Skeletal muscle tissue (tissue), 4 donors: ENCODE results near the gene RNH1. TPM values are rescaled to one million over a fixed set of nuclear protein-coding genes. Genes with fewer than 3 reads are reported as not detected.

Source experiments
- H3K27ac ChIP-seq: one replicate; pipeline ENCODE4 v1.7.0; 2013; ENCODE audit warnings: mild to moderate bottlenecking, low read depth, low read length, inconsistent platforms
- H3K27me3 ChIP-seq, 3 donors: one replicate each; pipeline ENCODE4 v1.7.0; 2013; ENCODE audit warnings: low read length in 3 of 3; ENCODE audit not compliant: control insufficient read depth in 3 of 3, insufficient read depth in 3 of 3
- H3K36me3 ChIP-seq, 3 donors: one replicate each; pipeline ENCODE4 v1.7.0; 2013; ENCODE audit warnings: low read length in 3 of 3; ENCODE audit not compliant: control insufficient read depth in 3 of 3, insufficient read depth in 3 of 3
- H3K4me1 ChIP-seq, 3 donors: one replicate each; pipeline ENCODE4 v1.7.0; 2013; ENCODE audit warnings: low read length in 3 of 3, mild to moderate bottlenecking in 3 of 3; ENCODE audit not compliant: control insufficient read depth in 3 of 3, insufficient read depth in 3 of 3
- H3K4me3 ChIP-seq, 3 donors: one replicate each; pipeline ENCODE4 v1.7.0; 2013; ENCODE audit warnings: low read length in 3 of 3
- H3K9ac ChIP-seq, 3 donors: one replicate each; pipeline ENCODE4 v1.7.0; 2013; ENCODE audit warnings: low read length in 3 of 3, mild to moderate bottlenecking in 3 of 3, moderate library complexity in 2 of 3, low read depth in 1 of 3
- H3K9me3 ChIP-seq, 3 donors: one replicate each; pipeline ENCODE4 v1.7.0; 2013; ENCODE audit warnings: low read length in 3 of 3; ENCODE audit not compliant: control insufficient read depth in 3 of 3
- total RNA-seq: library from RNA; depleted of rRNA; stranded (reverse); fragments of >200 nt; gene quantifications from one replicate; pipeline ENCODE4 v1.2.3, GENCODE V29; 2014
- donor health status: Osteomylitis.

RNH1 gene
- total RNA-seq, 1 donor from 2014 or later, result 84.5 TPM

GRCh38 chr11:477052-477715 lies 29.9 kb downstream of the RNH1 start:
- H3K36me3 ChIP-seq, result peaks cover 2 to 3% (median 3%) of the 10 kb centered on the region in 3 donors
- no peaks in the 10 kb centered on the region for H3K27me3 ChIP-seq
- no peaks in the 10 kb centered on the region for H3K9me3 ChIP-seq
- no peak overlapping the region for H3K9ac ChIP-seq
- H3K4me1 ChIP-seq, result no peaks in the 10 kb centered on the region
- no peak overlapping the region for H3K27ac ChIP-seq
- no peak overlapping the region for H3K4me3 ChIP-seq

- H3K4me3 ChIP-seq, result no peak overlapping the region
- no peaks in the 10 kb centered on the region for H3K4me1 ChIP-seq
- H3K36me3 ChIP-seq, result peaks cover 2 to 3% (median 3%) of the 10 kb centered on the region in 3 donors
- H3K9me3 ChIP-seq, result no peaks in the 10 kb centered on the region
- no peak overlapping the region for H3K27ac ChIP-seq
- no peak overlapping the region for H3K9ac ChIP-seq
- no peaks in the 10 kb centered on the region for H3K27me3 ChIP-seq
These were observed 30.6 kb downstream of the RNH1 start for GRCh38 chr11:476416-476815.

GRCh38 chr11:475941-476340 lies 31.1 kb downstream of the RNH1 start:
- no peaks in the 10 kb centered on the region for H3K27me3 ChIP-seq
- H3K4me3 ChIP-seq, result no peak overlapping the region
- H3K4me1 ChIP-seq, result no peaks in the 10 kb centered on the region
- H3K9ac ChIP-seq, result no peak overlapping the region
- peaks cover 2 to 3% (median 3%) of the 10 kb centered on the region in 3 donors for H3K36me3 ChIP-seq
- H3K27ac ChIP-seq, result no peak overlapping the region
- no peaks in the 10 kb centered on the region for H3K9me3 ChIP-seq

GRCh38 chr11:474914-475506 lies 32.0 kb downstream of the RNH1 start:
- Histone ChIP-seq H3K27me3 (no peaks in the 10 kb centered on the region), H3K9me3 (no peaks in the 10 kb centered on the region), H3K4me1 (peaks cover 3 to 4% (median 3%) of the 10 kb centered on the region in 3 donors), H3K9ac (no peak overlapping the region), H3K27ac (no peak overlapping the region), H3K36me3 (peaks cover 2 to 3% (median 3%) of the 10 kb centered on the region in 3 donors), H3K4me3 (no peak overlapping the region)

GRCh38 chr11:473962-474785 lies 32.9 kb downstream of the RNH1 start:
- H3K27ac ChIP-seq, result no peak overlapping the region
- no peaks in the 10 kb centered on the region for H3K27me3 ChIP-seq
- H3K9ac ChIP-seq, result no peak overlapping the region
- H3K36me3 ChIP-seq, result peaks cover 0 to 3% (median 2%) of the 10 kb centered on the region in 3 donors
- H3K4me1 ChIP-seq, result peaks cover 10 to 11% (median 10%) of the 10 kb centered on the region in 3 donors
- no peaks in the 10 kb centered on the region for H3K9me3 ChIP-seq
- H3K4me3 ChIP-seq, result no peak overlapping the region

- no peak overlapping the region for H3K9ac ChIP-seq
- no peaks in the 10 kb centered on the region for H3K9me3 ChIP-seq
- no peak overlapping the region for H3K27ac ChIP-seq
- no peaks in the 10 kb centered on the region for H3K27me3 ChIP-seq
- peaks cover 10 to 14% (median 13%) of the 10 kb centered on the region in 3 donors for H3K4me1 ChIP-seq
- no peak overlapping the region for H3K4me3 ChIP-seq
- peaks cover 0 to 3% (median 2%) of the 10 kb centered on the region in 3 donors for H3K36me3 ChIP-seq
These were observed 33.6 kb downstream of the RNH1 start for GRCh38 chr11:473415-473814.

GRCh38 chr11:472816-473215 lies 34.2 kb downstream of the RNH1 start:
- Histone ChIP-seq H3K4me3 (no peak overlapping the region), H3K9me3 (no peaks in the 10 kb centered on the region), H3K27me3 (no peaks in the 10 kb centered on the region), H3K9ac (no peak overlapping the region), H3K27ac (no peak overlapping the region), H3K36me3 (peaks cover 0 to 3% (median 2%) of the 10 kb centered on the region in 3 donors), H3K4me1 (peaks cover 14 to 19% (median 15%) of the 10 kb centered on the region in 3 donors)

GRCh38 chr11:472272-472671 lies 34.8 kb downstream of the RNH1 start:
- H3K36me3 ChIP-seq, result peaks cover 0 to 3% (median 2%) of the 10 kb centered on the region in 3 donors
- peaks cover 14 to 19% (median 15%) of the 10 kb centered on the region in 3 donors for H3K4me1 ChIP-seq

GRCh38 chr11:471468-472145 lies 35.4 kb downstream of the RNH1 start:
- Histone ChIP-seq H3K9me3 (no peaks in the 10 kb centered on the region), H3K9ac (no peak overlapping the region), H3K36me3 (peaks cover 0 to 4% (median 3%) of the 10 kb centered on the region in 3 donors), H3K4me3 (no peak overlapping the region), H3K4me1 (peaks cover 14 to 19% (median 15%) of the 10 kb centered on the region in 3 donors), H3K27me3 (no peaks in the 10 kb centered on the region), H3K27ac (no peak overlapping the region)

More at GRCh38 chr11:472272-472671, 34.8 kb downstream of the RNH1 start:
- no peak overlapping the region for H3K9ac ChIP-seq
- no peak overlapping the region for H3K4me3 ChIP-seq
- no peaks in the 10 kb centered on the region for H3K27me3 ChIP-seq
- no peaks in the 10 kb centered on the region for H3K9me3 ChIP-seq
- H3K27ac ChIP-seq, result no peak overlapping the region
